Vagina (tissue), 2 donors: Measurements from ENCODE around the gene IL3RA. TPM values are rescaled to one million over a fixed set of nuclear protein-coding genes. Genes with fewer than 3 reads are reported as not detected.

Experiments
- DNase-seq, 2 donors: peaks; one replicate each; pipeline ENCODE4 v3.0.0-alpha.2; 2017; ENCODE audit errors: extremely low spot score in 2 of 2
- H3K27ac ChIP-seq: fragments of 200-600 bp; sonication (generic); one replicate; pipeline ENCODE4 v1.5.1; 2019
- H3K27me3 ChIP-seq: fragments of 200-600 bp; sonication (generic); one replicate; pipeline ENCODE4 v1.5.1; 2019
- H3K36me3 ChIP-seq, 2 donors: fragments of 200-600 bp; sonication (generic); one replicate each; pipeline ENCODE4 v1.5.1; 2017 to 2019
- H3K4me1 ChIP-seq: fragments of 200-600 bp; sonication (generic); one replicate; pipeline ENCODE4 v1.5.1; 2019
- H3K4me3 ChIP-seq, 2 donors: fragments of 200-600 bp; sonication (generic); 1 replicate in 1 of 2; 2 replicates in 1 of 2; pipeline ENCODE4 v1.5.1; 2016 to 2019
- H3K9me3 ChIP-seq: fragments of 200-600 bp; sonication (generic); one replicate; pipeline ENCODE4 v1.5.1; 2019
- CTCF ChIP-seq, 3 experiments: fragments of 450-650 bp in 2 of 3; fragments of 200-600 bp in 1 of 3; sonication (generic) in 1 of 3; IDR thresholded peaks; one replicate each; pipeline ENCODE4 v1.5.1; 2017 to 2019; ENCODE audit warnings: antibody characterized with exemption in 3 of 3, mild to moderate bottlenecking in 2 of 3, moderate library complexity in 2 of 3
- POLR2A ChIP-seq, 2 donors: fragments of 450-650 bp; IDR thresholded peaks; one replicate each; pipeline ENCODE4 v1.6.1; 2017; ENCODE audit warnings: antibody characterized with exemption in 2 of 2, mild to moderate bottlenecking in 2 of 2, moderate library complexity in 2 of 2
- POLR2AphosphoS5 ChIP-seq, 2 donors: sonication (generic); formaldehyde crosslinking; IDR thresholded peaks; one replicate each; pipeline ENCODE4 v1.9.0; 2017; ENCODE audit warnings: antibody characterized with exemption in 2 of 2, mild to moderate bottlenecking in 2 of 2, low read depth in 1 of 2; ENCODE audit not compliant: insufficient read depth in 1 of 2
- intact Hi-C: fragments of 100-400 bp; cut with DNase I; formaldehyde crosslinking; loops from one replicate; pipeline ENCODE4 v1.15.1; 2023
- total RNA-seq: library from RNA; depleted of rRNA; stranded (reverse); fragments of >200 nt; gene quantifications from one replicate; pipeline ENCODE4 v1.2.3, GENCODE V29; 2016

Gene IL3RA
- total RNA-seq, 1 donor from 2014 or later = 7.9 TPM

- TF ChIP-seq CTCF (IDR thresholded peaks at IDR 0.05) (no peak), POLR2AphosphoS5 (IDR thresholded peaks at IDR 0.05; ENCODE audit: insufficient read depth in 1 of 2, low read depth in 1 of 2) (no peak), POLR2A (IDR thresholded peaks at IDR 0.05) (no peak)
- no peak overlapping the region for H3K4me3 ChIP-seq
- H3K27me3 ChIP-seq = no peaks in the 10 kb centered on the region
- peaks cover 30% of the 10 kb centered on the region for H3K4me1 ChIP-seq
- no peaks in the 10 kb centered on the region for H3K9me3 ChIP-seq
- peaks cover 3 to 66% of the 10 kb centered on the region in 2 donors for H3K36me3 ChIP-seq
- intact Hi-C loops = no loop called here
- no peak overlapping the region for H3K27ac ChIP-seq
- no peak for DNase-seq
Observed at GRCh38 chrX:1386338-1387127, 49.9 kb downstream of the IL3RA start.

- Histone ChIP-seq H3K27ac (no peak overlapping the region), H3K4me3 (no peak overlapping the region), H3K36me3 (peaks cover 3 to 66% of the 10 kb centered on the region in 2 donors), H3K27me3 (no peaks in the 10 kb centered on the region), H3K4me1 (peaks cover 30% of the 10 kb centered on the region), H3K9me3 (no peaks in the 10 kb centered on the region)
- intact Hi-C loops = no loop called here
- no peak for TF ChIP-seq CTCF (IDR thresholded peaks at IDR 0.05)
- no peak for TF ChIP-seq POLR2AphosphoS5 (IDR thresholded peaks at IDR 0.05; ENCODE audit: insufficient read depth in 1 of 2, low read depth in 1 of 2)
- no peak for TF ChIP-seq POLR2A (IDR thresholded peaks at IDR 0.05)
- DNase-seq = no peak
Observed at GRCh38 chrX:1387141-1387776, 50.7 kb downstream of the IL3RA start.

GRCh38 chrX:1388651-1389050 lies 52.1 kb downstream of the IL3RA start:
- no peak overlapping the region for H3K27ac ChIP-seq
- peaks cover 35% of the 10 kb centered on the region for H3K4me1 ChIP-seq
- TF ChIP-seq CTCF (IDR thresholded peaks at IDR 0.05) (no peak), POLR2A (IDR thresholded peaks at IDR 0.05) (no peak), POLR2AphosphoS5 (IDR thresholded peaks at IDR 0.05; ENCODE audit: insufficient read depth in 1 of 2, low read depth in 1 of 2) (no peak)
- no peak for DNase-seq
- peaks cover 3 to 66% of the 10 kb centered on the region in 2 donors for H3K36me3 ChIP-seq
- no peak overlapping the region for H3K4me3 ChIP-seq
- H3K9me3 ChIP-seq = no peaks in the 10 kb centered on the region
- intact Hi-C loops = no loop called here
- no peaks in the 10 kb centered on the region for H3K27me3 ChIP-seq

GRCh38 chrX:1389181-1389992 lies 52.8 kb downstream of the IL3RA start:
- intact Hi-C loops = no loop called here
- no peaks in the 10 kb centered on the region for H3K9me3 ChIP-seq
- no peak overlapping the region for H3K4me3 ChIP-seq
- H3K36me3 ChIP-seq = peaks cover 3 to 66% of the 10 kb centered on the region in 2 donors
- no peaks in the 10 kb centered on the region for H3K27me3 ChIP-seq
- no peak for DNase-seq
- H3K4me1 ChIP-seq = peaks cover 35% of the 10 kb centered on the region
- TF ChIP-seq POLR2AphosphoS5 (IDR thresholded peaks at IDR 0.05; ENCODE audit: insufficient read depth in 1 of 2, low read depth in 1 of 2) (no peak), CTCF (IDR thresholded peaks at IDR 0.05) (no peak), POLR2A (IDR thresholded peaks at IDR 0.05) (no peak)
- no peak overlapping the region for H3K27ac ChIP-seq
